Activated CD4-positive, alpha-beta T cell treated with anti-CD3 and anti-CD28 coated beads, Interleukin-2, amount 50 U/mL, for 24 hours (primary cell): ENCODE data around the gene EIF2B1.
A peak's percentile ranks its signal among the peaks of the same experiment; 100 is the strongest.
"Not testable (repeated sequence)": the region's sequence is repeated elsewhere in the genome, so short reads cannot be mapped to it uniquely, and the experiment has no call there.

Experiments used
- DNase-seq, 2 donors: peaks; one replicate each; pipeline ENCODE4 v3.0.0-alpha.2; 2020; ENCODE audit warnings: low read depth in 1 of 2, low spot score in 1 of 2

The EIF2B1 gene

GRCh38 chr12:123621101-123621500 lies 12.4 kb downstream of the EIF2B1 start:
- no peak for DNase-seq

- DNase-seq, result no peak
Measured at GRCh38 chr12:123617580-123617979, 15.9 kb downstream of the EIF2B1 start.

- no peak for DNase-seq
Measured at GRCh38 chr12:123617144-123617543, 16.3 kb downstream of the EIF2B1 start.

- no peak for DNase-seq
Measured at GRCh38 chr12:123614531-123614930, 19.0 kb downstream of the EIF2B1 start.

GRCh38 chr12:123614110-123614509 lies 19.4 kb downstream of the EIF2B1 start:
- no peak for DNase-seq

GRCh38 chr12:123608182-123608581 lies 25.3 kb downstream of the EIF2B1 start:
- DNase-seq, result no peak

GRCh38 chr12:123607756-123608155 lies 25.7 kb downstream of the EIF2B1 start:
- no peak for DNase-seq

- not testable (repeated sequence) for DNase-seq
Measured at GRCh38 chr12:123603495-123603894, 30.0 kb downstream of the EIF2B1 start.

GRCh38 chr12:123602651-123603195 lies 30.8 kb downstream of the EIF2B1 start:
- no peak for DNase-seq

GRCh38 chr12:123601602-123602489 lies 31.6 kb downstream of the EIF2B1 start, which contains the start of gene DDX55:
Gene DDX55 (plus strand): TSS chr12:123602099. CDS start chr12:123602149, 50 bp downstream.
- peak; percentile 77 to 79 for DNase-seq

- DNase-seq, result no peak
Measured at GRCh38 chr12:123599721-123600120, 33.8 kb downstream of the EIF2B1 start.

GRCh38 chr12:123599310-123599709 lies 34.2 kb downstream of the EIF2B1 start:
- no peak for DNase-seq

- DNase-seq, result no peak
Measured at GRCh38 chr12:123598522-123598921, 35.0 kb downstream of the EIF2B1 start.

- DNase-seq, result no peak
Measured at GRCh38 chr12:123597100-123597499, 36.4 kb downstream of the EIF2B1 start.

GRCh38 chr12:123595729-123596128 lies 37.8 kb downstream of the EIF2B1 start:
- no peak for DNase-seq

- no peak for DNase-seq
Measured at GRCh38 chr12:123591702-123592481, 41.6 kb downstream of the EIF2B1 start.

- DNase-seq, result no peak
Measured at GRCh38 chr12:123580772-123581171, 52.7 kb downstream of the EIF2B1 start.

- not testable (repeated sequence) for DNase-seq
Measured at GRCh38 chr12:123578829-123579228, 54.7 kb downstream of the EIF2B1 start.

- no peak for DNase-seq
Measured at GRCh38 chr12:123578243-123578642, 55.2 kb downstream of the EIF2B1 start.

- no peak for DNase-seq
Measured at GRCh38 chr12:123576611-123577010, 56.9 kb downstream of the EIF2B1 start.

- DNase-seq, result no peak
Measured at GRCh38 chr12:123573870-123574269, 59.6 kb downstream of the EIF2B1 start.

- DNase-seq, result no peak
Measured at GRCh38 chr12:123572391-123572790, 61.1 kb downstream of the EIF2B1 start.
